DMS 273 treated with DMSO at 0.1 percent for 48 hours (cell line): ENCODE measurements around the gene MYOF.
"Not testable (repeated sequence)": the region's sequence is repeated elsewhere in the genome, so short reads cannot be mapped to it uniquely, and the experiment has no call there.

Experiments used
- DNase-seq: peaks from one replicate; lab custom pipeline; 2025; lab: John Stamatoyannopoulos, UW

MYOF gene

GRCh38 chr10:93390306-93391090, 91.6 kb downstream of the MYOF start:
- DNase-seq, result no peak

- no peak for DNase-seq
These were observed 95.3 kb downstream of the MYOF start for GRCh38 chr10:93386631-93387369.

GRCh38 chr10:93385345-93385744, 96.8 kb downstream of the MYOF start:
- DNase-seq, result no peak

GRCh38 chr10:93384006-93384405, 98.1 kb downstream of the MYOF start:
- DNase-seq, result no peak

- no peak for DNase-seq
These were observed 98.6 kb downstream of the MYOF start for GRCh38 chr10:93383562-93383981.

- DNase-seq, result no peak
These were observed 102.2 kb downstream of the MYOF start for GRCh38 chr10:93379731-93380575.

- no peak for DNase-seq
These were observed 103.0 kb downstream of the MYOF start for GRCh38 chr10:93378997-93379730.

- DNase-seq, result no peak
These were observed 104.1 kb downstream of the MYOF start for GRCh38 chr10:93378039-93378438.

- DNase-seq, result peak; percentile 44
These were observed 105.5 kb downstream of the MYOF start for GRCh38 chr10:93376372-93377293.

- no peak for DNase-seq
These were observed 111.2 kb downstream of the MYOF start for GRCh38 chr10:93370961-93371360.

- DNase-seq, result no peak
These were observed 112.5 kb downstream of the MYOF start for GRCh38 chr10:93369588-93370164.

GRCh38 chr10:93368210-93368609, 113.9 kb downstream of the MYOF start:
- no peak for DNase-seq

GRCh38 chr10:93367664-93368063, 114.5 kb downstream of the MYOF start:
- no peak for DNase-seq

- no peak for DNase-seq
These were observed 117.2 kb downstream of the MYOF start for GRCh38 chr10:93364966-93365365.

GRCh38 chr10:93363891-93364648, 118.1 kb downstream of the MYOF start:
- no peak for DNase-seq

GRCh38 chr10:93358398-93358797, 123.7 kb downstream of the MYOF start:
- not testable (repeated sequence) for DNase-seq

- no peak for DNase-seq
These were observed 124.5 kb downstream of the MYOF start for GRCh38 chr10:93357680-93358079.

- DNase-seq, result no peak
These were observed 125.6 kb downstream of the MYOF start for GRCh38 chr10:93356516-93356915.

GRCh38 chr10:93352638-93353383, 129.3 kb downstream of the MYOF start:
- no peak for DNase-seq
